Retina (tissue), 1 donor: Measurements from ENCODE around the gene LINC01488.

Source experiments
- DNase-seq: peaks from one replicate; pipeline ENCODE4 v3.0.0-alpha.2; 2016

LINC01488 gene

GRCh38 chr11:69446108-69446507 lies 35.4 kb upstream of the LINC01488 start:
- DNase-seq: no peak

GRCh38 chr11:69447786-69448185 lies 33.7 kb upstream of the LINC01488 start:
- no peak for DNase-seq

- DNase-seq: no peak
Measured at GRCh38 chr11:69448471-69449284, 32.8 kb upstream of the LINC01488 start.

- DNase-seq: peak; percentile 70
Measured at GRCh38 chr11:69449320-69450063, 32.0 kb upstream of the LINC01488 start.

GRCh38 chr11:69450064-69450856 lies 31.2 kb upstream of the LINC01488 start:
- DNase-seq: no peak

GRCh38 chr11:69450857-69451220 lies 30.6 kb upstream of the LINC01488 start:
- DNase-seq: no peak

GRCh38 chr11:69451289-69451688 lies 30.2 kb upstream of the LINC01488 start:
- no peak for DNase-seq

- DNase-seq: no peak
Measured at GRCh38 chr11:69452206-69452987, 29.1 kb upstream of the LINC01488 start.

- DNase-seq: no peak
Measured at GRCh38 chr11:69453151-69453550, 28.3 kb upstream of the LINC01488 start.

GRCh38 chr11:69454018-69454417 lies 27.4 kb upstream of the LINC01488 start:
- no peak for DNase-seq

- DNase-seq: no peak
Measured at GRCh38 chr11:69455969-69456368, 25.5 kb upstream of the LINC01488 start.

- no peak for DNase-seq
Measured at GRCh38 chr11:69456712-69457111, 24.8 kb upstream of the LINC01488 start.

GRCh38 chr11:69459848-69460539 lies 21.5 kb upstream of the LINC01488 start:
- no peak for DNase-seq

- no peak for DNase-seq
Measured at GRCh38 chr11:69460540-69461257, 20.8 kb upstream of the LINC01488 start.

GRCh38 chr11:69461272-69461962 lies 20.0 kb upstream of the LINC01488 start:
- no peak for DNase-seq

- DNase-seq: no peak
Measured at GRCh38 chr11:69462106-69462951, 19.1 kb upstream of the LINC01488 start.

GRCh38 chr11:69463181-69463994 lies 18.1 kb upstream of the LINC01488 start:
- peak; percentile 80 for DNase-seq
